GM13976 (cell line): Measurements from ENCODE around the gene ZNF710.
A peak's percentile ranks its signal among the peaks of the same experiment; 100 is the strongest.

Experiments used
- DNase-seq: peaks from one replicate; pipeline ENCODE4 v3.0.0; 2012; ENCODE audit warnings: low spot score
- CTCF ChIP-seq: IDR thresholded peaks from 2 replicates; pipeline ENCODE4 v1.5.1; 2012; ENCODE audit warnings: borderline replicate concordance, mild to moderate bottlenecking; ENCODE audit not compliant: insufficient read depth; ENCODE audit errors: extremely low read depth, missing control alignments, control extremely low read depth
- in situ Hi-C: fragments of 300-500 bp; cut with MboI; formaldehyde crosslinking; loops from one replicate; pipeline ENCODE4 v1.12.0; 2022; ENCODE audit warnings: low sequenced_read_pairs, mixed read lengths, inconsistent platforms; ENCODE audit not compliant: unreplicated experiment

The ZNF710 gene

GRCh38 chr15:90007076-90007460 lies 5.9 kb downstream of the ZNF710 start:
- no peak for DNase-seq
- TF ChIP-seq CTCF: no peak
- in situ Hi-C loops: no loop called here

- no peak for TF ChIP-seq CTCF
- no peak for DNase-seq
- in situ Hi-C loops: no loop called here
Observed at GRCh38 chr15:90008607-90009006, 7.5 kb downstream of the ZNF710 start.

GRCh38 chr15:90009301-90010022 lies 8.3 kb downstream of the ZNF710 start:
- DNase-seq: no peak
- no peak for TF ChIP-seq CTCF
- in situ Hi-C loops: no loop called here

- DNase-seq: no peak
- no peak for TF ChIP-seq CTCF
- in situ Hi-C loops: no loop called here
Observed at GRCh38 chr15:90011705-90012104, 10.6 kb downstream of the ZNF710 start.

- no peak for TF ChIP-seq CTCF
- in situ Hi-C loops: no loop called here
- DNase-seq: peak; percentile 56
Observed at GRCh38 chr15:90013503-90013937, 12.4 kb downstream of the ZNF710 start.

GRCh38 chr15:90015294-90015693 lies 14.2 kb downstream of the ZNF710 start:
- no peak for DNase-seq
- in situ Hi-C loops: no loop called here
- TF ChIP-seq CTCF: no peak
